ENCODE results near the gene ERGIC1. TPM values are rescaled to one million over a fixed set of nuclear protein-coding genes. Genes with fewer than 3 reads are reported as not detected.
"Not testable (repeated sequence)": the region's sequence is repeated elsewhere in the genome, so short reads cannot be mapped to it uniquely, and the experiment has no call there.

ERGIC1 gene
- total and polyA plus RNA-seq, 2 experiments from 2014 or later = 25.2 to 92.2 TPM

DNA sequence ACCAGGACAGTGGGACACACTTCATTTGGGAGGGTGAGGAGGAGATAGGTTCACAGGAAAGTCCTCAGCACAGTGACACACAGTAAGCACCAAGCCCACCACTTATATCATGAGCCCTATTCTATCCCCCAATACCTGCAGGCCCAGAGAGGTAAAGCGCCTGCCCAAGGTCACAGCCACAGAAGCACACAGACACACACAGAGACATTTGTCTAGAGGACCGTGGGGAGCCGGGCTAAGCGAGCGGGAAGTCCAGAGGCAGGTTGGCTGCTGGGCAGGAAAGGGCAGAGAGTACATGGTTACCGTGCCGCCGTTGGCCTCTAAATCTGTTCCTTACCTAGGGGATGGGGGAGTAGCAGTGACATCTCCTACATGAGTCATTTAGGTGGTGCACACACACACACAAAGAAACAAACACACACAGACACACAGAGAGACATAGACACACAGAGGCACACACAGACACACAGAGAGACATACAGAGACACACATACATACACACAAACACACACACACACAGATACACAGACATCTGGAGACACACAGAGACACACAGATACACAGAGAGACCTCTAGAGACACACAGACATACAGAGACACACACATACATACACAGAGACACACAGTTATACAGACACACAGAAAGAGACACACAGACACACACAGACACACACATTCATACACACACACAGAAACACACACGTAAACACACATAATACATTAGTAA is 47.2 kb upstream of the ERGIC1 start (continued):
- no peak for TF ChIP-seq ZNF331 (CRISPR knock-in tag; IDR thresholded peaks at IDR 0.05; ENCODE audit: low read depth)
- TF ChIP-seq, protein P1, sequence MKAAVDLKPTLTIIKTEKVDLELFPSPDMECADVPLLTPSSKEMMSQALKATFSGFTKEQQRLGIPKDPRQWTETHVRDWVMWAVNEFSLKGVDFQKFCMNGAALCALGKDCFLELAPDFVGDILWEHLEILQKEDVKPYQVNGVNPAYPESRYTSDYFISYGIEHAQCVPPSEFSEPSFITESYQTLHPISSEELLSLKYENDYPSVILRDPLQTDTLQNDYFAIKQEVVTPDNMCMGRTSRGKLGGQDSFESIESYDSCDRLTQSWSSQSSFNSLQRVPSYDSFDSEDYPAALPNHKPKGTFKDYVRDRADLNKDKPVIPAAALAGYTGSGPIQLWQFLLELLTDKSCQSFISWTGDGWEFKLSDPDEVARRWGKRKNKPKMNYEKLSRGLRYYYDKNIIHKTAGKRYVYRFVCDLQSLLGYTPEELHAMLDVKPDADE (IDR thresholded peaks at IDR 0.05) = no peak
- no peak for TF ChIP-seq ZNF114 (CRISPR knock-in tag; IDR thresholded peaks at IDR 0.05)
- no peak for TF ChIP-seq EZH2 (IDR thresholded peaks at IDR 0.05; ENCODE audit: low read depth, unreplicated experiment)
- no peak for TF ChIP-seq POLR2AphosphoS5 (IDR thresholded peaks at IDR 0.05; ENCODE audit: low read depth)
- TF ChIP-seq, protein P2, sequence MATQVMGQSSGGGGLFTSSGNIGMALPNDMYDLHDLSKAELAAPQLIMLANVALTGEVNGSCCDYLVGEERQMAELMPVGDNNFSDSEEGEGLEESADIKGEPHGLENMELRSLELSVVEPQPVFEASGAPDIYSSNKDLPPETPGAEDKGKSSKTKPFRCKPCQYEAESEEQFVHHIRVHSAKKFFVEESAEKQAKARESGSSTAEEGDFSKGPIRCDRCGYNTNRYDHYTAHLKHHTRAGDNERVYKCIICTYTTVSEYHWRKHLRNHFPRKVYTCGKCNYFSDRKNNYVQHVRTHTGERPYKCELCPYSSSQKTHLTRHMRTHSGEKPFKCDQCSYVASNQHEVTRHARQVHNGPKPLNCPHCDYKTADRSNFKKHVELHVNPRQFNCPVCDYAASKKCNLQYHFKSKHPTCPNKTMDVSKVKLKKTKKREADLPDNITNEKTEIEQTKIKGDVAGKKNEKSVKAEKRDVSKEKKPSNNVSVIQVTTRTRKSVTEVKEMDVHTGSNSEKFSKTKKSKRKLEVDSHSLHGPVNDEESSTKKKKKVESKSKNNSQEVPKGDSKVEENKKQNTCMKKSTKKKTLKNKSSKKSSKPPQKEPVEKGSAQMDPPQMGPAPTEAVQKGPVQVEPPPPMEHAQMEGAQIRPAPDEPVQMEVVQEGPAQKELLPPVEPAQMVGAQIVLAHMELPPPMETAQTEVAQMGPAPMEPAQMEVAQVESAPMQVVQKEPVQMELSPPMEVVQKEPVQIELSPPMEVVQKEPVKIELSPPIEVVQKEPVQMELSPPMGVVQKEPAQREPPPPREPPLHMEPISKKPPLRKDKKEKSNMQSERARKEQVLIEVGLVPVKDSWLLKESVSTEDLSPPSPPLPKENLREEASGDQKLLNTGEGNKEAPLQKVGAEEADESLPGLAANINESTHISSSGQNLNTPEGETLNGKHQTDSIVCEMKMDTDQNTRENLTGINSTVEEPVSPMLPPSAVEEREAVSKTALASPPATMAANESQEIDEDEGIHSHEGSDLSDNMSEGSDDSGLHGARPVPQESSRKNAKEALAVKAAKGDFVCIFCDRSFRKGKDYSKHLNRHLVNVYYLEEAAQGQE (IDR thresholded peaks at IDR 0.05; ENCODE audit: unreplicated experiment) = no peak
- TF ChIP-seq, protein P3, sequence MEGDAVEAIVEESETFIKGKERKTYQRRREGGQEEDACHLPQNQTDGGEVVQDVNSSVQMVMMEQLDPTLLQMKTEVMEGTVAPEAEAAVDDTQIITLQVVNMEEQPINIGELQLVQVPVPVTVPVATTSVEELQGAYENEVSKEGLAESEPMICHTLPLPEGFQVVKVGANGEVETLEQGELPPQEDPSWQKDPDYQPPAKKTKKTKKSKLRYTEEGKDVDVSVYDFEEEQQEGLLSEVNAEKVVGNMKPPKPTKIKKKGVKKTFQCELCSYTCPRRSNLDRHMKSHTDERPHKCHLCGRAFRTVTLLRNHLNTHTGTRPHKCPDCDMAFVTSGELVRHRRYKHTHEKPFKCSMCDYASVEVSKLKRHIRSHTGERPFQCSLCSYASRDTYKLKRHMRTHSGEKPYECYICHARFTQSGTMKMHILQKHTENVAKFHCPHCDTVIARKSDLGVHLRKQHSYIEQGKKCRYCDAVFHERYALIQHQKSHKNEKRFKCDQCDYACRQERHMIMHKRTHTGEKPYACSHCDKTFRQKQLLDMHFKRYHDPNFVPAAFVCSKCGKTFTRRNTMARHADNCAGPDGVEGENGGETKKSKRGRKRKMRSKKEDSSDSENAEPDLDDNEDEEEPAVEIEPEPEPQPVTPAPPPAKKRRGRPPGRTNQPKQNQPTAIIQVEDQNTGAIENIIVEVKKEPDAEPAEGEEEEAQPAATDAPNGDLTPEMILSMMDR (conservative IDR thresholded peaks at IDR 0.05; ENCODE audit: low read depth in 2 of 2) = no peak
- TF ChIP-seq JUNB (IDR thresholded peaks at IDR 0.05; ENCODE audit: unreplicated experiment) = no peak

DNA sequence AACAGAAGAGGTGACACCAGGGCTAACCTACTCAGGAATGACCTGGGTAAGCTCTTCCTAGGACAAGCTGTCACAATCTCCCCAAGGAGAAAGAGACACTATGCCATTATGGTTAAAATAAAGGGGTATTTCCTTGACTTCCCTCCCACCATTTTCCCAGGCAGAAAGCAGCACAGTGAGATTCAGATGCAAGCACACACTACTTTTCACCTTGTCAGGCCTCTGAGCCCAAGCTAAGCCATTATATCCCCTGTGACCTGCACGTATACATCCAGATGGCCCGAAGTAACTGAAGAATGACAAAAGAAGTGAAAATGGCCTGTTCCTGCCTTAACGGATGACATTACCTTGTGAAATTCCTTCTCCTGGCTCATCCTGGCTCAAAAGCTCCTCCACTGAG is 46.5 kb upstream of the ERGIC1 start:
- not testable (repeated sequence) for ATAC-seq; DNase-seq (ENCODE audit: low spot score); H3K4me2 ChIP-seq; H3K27ac ChIP-seq (ENCODE audit: low read depth); H3K79me2 ChIP-seq (replicated peaks; ENCODE audit: insufficient read depth); H3K27me3 ChIP-seq (ENCODE audit: insufficient read depth); H3K27ac Mint-ChIP-seq; H4K20me1 ChIP-seq (replicated peaks; ENCODE audit: insufficient read depth); H3K36me3 ChIP-seq (ENCODE audit: insufficient read depth); H3K4me1 ChIP-seq (ENCODE audit: insufficient read depth); H3K27me3 Mint-ChIP-seq (ENCODE audit: insufficient read depth, low read depth, poor library complexity); H3K4me1 Mint-ChIP-seq; H2AFZ ChIP-seq; H3K4me3 ChIP-seq; H3K9me2 ChIP-seq (ENCODE audit: insufficient read depth); H3K4me3 Mint-ChIP-seq; H3F3A ChIP-seq (replicated peaks; ENCODE audit: low read depth); H3K9me3 Mint-ChIP-seq; H3K36me3 Mint-ChIP-seq (ENCODE audit: low read depth)
